Mesenchymal stem cell (in vitro differentiated cells and primary cell): ENCODE data around the gene HAGHL.

Source experiments
- DNase-seq: peaks from one replicate; pipeline ENCODE4 v3.0.0-alpha.2; 2013
- H2AFZ ChIP-seq: one replicate; pipeline ENCODE4 v1.6.1; 2013; ENCODE audit warnings: low read depth, mild to moderate bottlenecking, control low read depth, inconsistent platforms, low read length, moderate library complexity
- H2AK5ac ChIP-seq: 2 replicates; pipeline ENCODE4 v1.6.1; 2013; ENCODE audit warnings: low read length, moderate library complexity, mild to moderate bottlenecking, inconsistent platforms; ENCODE audit not compliant: severe bottlenecking
- H2BK120ac ChIP-seq: one replicate; pipeline ENCODE4 v1.6.1; 2013; ENCODE audit warnings: low read depth, mild to moderate bottlenecking, inconsistent platforms, low read length, moderate library complexity
- H2BK12ac ChIP-seq, 2 experiments: one replicate each; pipeline ENCODE4 v1.6.1; 2013; ENCODE audit warnings: inconsistent platforms in 2 of 2, low read length in 2 of 2, mild to moderate bottlenecking in 2 of 2, moderate library complexity in 2 of 2, control low read depth in 1 of 2
- H2BK15ac ChIP-seq: one replicate; pipeline ENCODE4 v1.6.1; 2013; ENCODE audit warnings: mild to moderate bottlenecking, low read depth, inconsistent platforms; ENCODE audit not compliant: poor library complexity, severe bottlenecking
- H2BK5ac ChIP-seq: 2 replicates; pipeline ENCODE4 v1.6.1; 2013; ENCODE audit warnings: low read depth, mild to moderate bottlenecking, low read length, control low read depth, inconsistent platforms; ENCODE audit not compliant: poor library complexity, severe bottlenecking
- H3K14ac ChIP-seq, 2 experiments: one replicate each; pipeline ENCODE4 v1.6.1; 2013; ENCODE audit warnings: inconsistent platforms in 2 of 2, low read length in 2 of 2, control low read depth in 1 of 2, mild to moderate bottlenecking in 1 of 2, moderate library complexity in 1 of 2
- H3K18ac ChIP-seq, 2 experiments: one replicate each; pipeline ENCODE4 v1.6.1; 2013; ENCODE audit warnings: inconsistent platforms in 2 of 2, low read length in 2 of 2, control low read depth in 1 of 2, low read depth in 1 of 2, mild to moderate bottlenecking in 1 of 2
- H3K23ac ChIP-seq, 2 experiments: one replicate each; pipeline ENCODE4 v1.6.1; 2013; ENCODE audit warnings: inconsistent platforms in 2 of 2, low read length in 2 of 2, mild to moderate bottlenecking in 2 of 2, moderate library complexity in 2 of 2, control low read depth in 1 of 2
- H3K27ac ChIP-seq: 2 replicates; pipeline ENCODE4 v1.5.1; 2013; ENCODE audit warnings: mild to moderate bottlenecking, moderate library complexity, low read length, control low read depth, inconsistent platforms; ENCODE audit not compliant: poor library complexity, severe bottlenecking
- H3K27me3 ChIP-seq, 2 experiments: 2 replicates each; pipeline versions ENCODE4 v1.6.1 to v1.7.0; 2013; ENCODE audit warnings: low read length in 2 of 2, mild to moderate bottlenecking in 2 of 2, moderate library complexity in 2 of 2, control low read depth in 1 of 2, inconsistent platforms in 1 of 2; ENCODE audit not compliant: control insufficient read depth in 1 of 2, insufficient read depth in 1 of 2
- H3K36me3 ChIP-seq, 2 experiments: 2 replicates each; pipeline versions ENCODE4 v1.6.1 to v1.7.0; 2013; ENCODE audit warnings: low read length in 2 of 2, control low read depth in 1 of 2, inconsistent platforms in 1 of 2, low read depth in 1 of 2, mild to moderate bottlenecking in 1 of 2; ENCODE audit not compliant: insufficient read depth in 2 of 2, control insufficient read depth in 1 of 2
- H3K4ac ChIP-seq, 2 experiments: one replicate each; pipeline ENCODE4 v1.6.1; 2013; ENCODE audit warnings: inconsistent platforms in 2 of 2, low read length in 2 of 2, mild to moderate bottlenecking in 2 of 2, moderate library complexity in 2 of 2, control low read depth in 1 of 2, low read depth in 1 of 2
- H3K4me1 ChIP-seq: 2 replicates; pipeline ENCODE4 v1.6.1; 2013; ENCODE audit warnings: low read depth, low read length, control low read depth; ENCODE audit not compliant: control insufficient read depth, insufficient read depth
- H3K4me2 ChIP-seq: 2 replicates; pipeline ENCODE4 v1.6.1; 2013; ENCODE audit warnings: low read length, mild to moderate bottlenecking, inconsistent platforms; ENCODE audit not compliant: poor library complexity, severe bottlenecking
- H3K4me3 ChIP-seq, 2 experiments: 2 replicates each; pipeline versions ENCODE4 v1.5.1 to v1.7.0; 2013; ENCODE audit warnings: low read length in 2 of 2, mild to moderate bottlenecking in 2 of 2, control low read depth in 1 of 2, low read depth in 1 of 2; ENCODE audit not compliant: insufficient read depth in 1 of 2
- H3K79me1 ChIP-seq: replicated peaks from 2 replicates; pipeline ENCODE4 v1.6.1; 2013; ENCODE audit warnings: mild to moderate bottlenecking, control low read depth, low read length, inconsistent platforms; ENCODE audit not compliant: poor library complexity, severe bottlenecking
- H3K9ac ChIP-seq: 2 replicates; pipeline ENCODE4 v1.7.0; 2013; ENCODE audit warnings: mild to moderate bottlenecking, low read length, moderate library complexity
- H3K9me3 ChIP-seq: 2 replicates; pipeline ENCODE4 v1.7.0; 2013; ENCODE audit warnings: mild to moderate bottlenecking, low read length; ENCODE audit not compliant: control insufficient read depth
- H4K8ac ChIP-seq: one replicate; pipeline ENCODE4 v1.6.1; 2013; ENCODE audit warnings: inconsistent platforms, mild to moderate bottlenecking, low read length, moderate library complexity
- H4K91ac ChIP-seq: one replicate; pipeline ENCODE4 v1.6.1; 2013; ENCODE audit warnings: mild to moderate bottlenecking, low read length, inconsistent platforms
- WGBS: methylation state at CpG from one replicate; pipeline ENCODE4 v1.1.7; 2013; ENCODE audit warnings: mixed read lengths; 5-methylcytosine and 5-hydroxymethylcytosine counted together

The HAGHL gene

GRCh38 chr16:724188-725040, 2.5 kb upstream of the HAGHL start:
- Histone ChIP-seq H3K23ac (no peak overlapping the region), H3K9me3 (no peaks in the 10 kb centered on the region), H3K18ac (no peak overlapping the region), H2BK5ac (no peak overlapping the region), H2BK15ac (no peak overlapping the region), H2BK12ac (no peak overlapping the region), H3K27ac (no peak overlapping the region), H3K4ac (no peak overlapping the region), H2AK5ac (no peak overlapping the region), H3K9ac (no peak overlapping the region), H3K14ac (no peak overlapping the region), H3K79me1 (peaks cover 12% of the 10 kb centered on the region), H3K36me3 (peaks cover 0 to 29% of the 10 kb centered on the region in 2 experiments), H4K91ac (no peak overlapping the region), H3K4me2 (no peak overlapping the region), H3K4me1 (peaks cover 59% of the 10 kb centered on the region), H3K27me3 (peaks cover 0 to 19% of the 10 kb centered on the region in 2 experiments), H4K8ac (no peak overlapping the region), H2AFZ (no peak overlapping the region), H3K4me3 (no peak overlapping the region), H2BK120ac (no peak overlapping the region)
- no peak for DNase-seq
- 85% methylated on average over 29 of the region's 29 CpGs for WGBS

DNA sequence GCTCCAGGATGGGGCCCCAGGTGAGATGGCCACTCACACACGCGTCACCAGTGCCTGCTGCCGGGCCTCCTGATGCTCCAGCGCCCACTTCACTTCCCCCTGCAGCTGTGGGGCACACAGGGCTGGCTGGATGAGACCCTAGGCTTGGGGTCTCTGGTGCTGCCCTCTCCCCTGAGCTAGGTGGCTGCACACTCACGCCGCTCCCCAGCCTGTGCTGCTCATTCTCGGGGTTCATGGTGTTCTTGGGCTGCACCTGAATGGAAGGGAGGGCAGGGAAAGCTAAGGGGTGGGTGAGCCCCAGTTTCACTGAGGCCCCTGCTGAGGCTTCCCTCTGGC, 1.9 kb upstream of the HAGHL start:
- H3K36me3 ChIP-seq, result peaks cover 0 to 35% of the 10 kb centered on the region in 2 experiments
- no peak overlapping the region for H2BK120ac ChIP-seq
- H2BK12ac ChIP-seq, result no peak overlapping the region
- H3K27ac ChIP-seq, result no peak overlapping the region
- peaks cover 9% of the 10 kb centered on the region for H3K79me1 ChIP-seq
- 97% methylated on average over 7 of the region's 7 CpGs for WGBS
- peaks cover 0 to 19% of the 10 kb centered on the region in 2 experiments for H3K27me3 ChIP-seq
- H3K9me3 ChIP-seq, result no peaks in the 10 kb centered on the region
- H2BK5ac ChIP-seq, result no peak overlapping the region
- no peak for DNase-seq
- H4K91ac ChIP-seq, result no peak overlapping the region
- H3K18ac ChIP-seq, result no peak overlapping the region
- no peak overlapping the region for H2AK5ac ChIP-seq
- H2BK15ac ChIP-seq, result no peak overlapping the region
- H4K8ac ChIP-seq, result no peak overlapping the region
- H3K23ac ChIP-seq, result no peak overlapping the region
- no peak overlapping the region for H3K9ac ChIP-seq
- H2AFZ ChIP-seq, result no peak overlapping the region
- no peak overlapping the region for H3K14ac ChIP-seq
- H3K4me3 ChIP-seq, result no peak overlapping the region
- H3K4ac ChIP-seq, result no peak overlapping the region
- peaks cover 53% of the 10 kb centered on the region for H3K4me1 ChIP-seq
- H3K4me2 ChIP-seq, result no peak overlapping the region

GRCh38 chr16:725463-726187, 1.3 kb upstream of the HAGHL start:
- Histone ChIP-seq H3K4me2 (no peak overlapping the region), H3K18ac (no peak overlapping the region), H2AK5ac (no peak overlapping the region), H2BK12ac (no peak overlapping the region), H2AFZ (peak overlapping the region; percentile 31), H2BK15ac (no peak overlapping the region), H3K4me3 (no peak overlapping the region), H3K27ac (no peak overlapping the region), H2BK5ac (no peak overlapping the region), H3K36me3 (peaks cover 0 to 41% of the 10 kb centered on the region in 2 experiments), H3K23ac (no peak overlapping the region), H4K8ac (no peak overlapping the region), H3K27me3 (peaks cover 0 to 19% of the 10 kb centered on the region in 2 experiments), H3K9me3 (no peaks in the 10 kb centered on the region), H3K14ac (no peak overlapping the region), H4K91ac (no peak overlapping the region), H3K4ac (no peak overlapping the region), H2BK120ac (no peak overlapping the region), H3K4me1 (peaks cover 48% of the 10 kb centered on the region), H3K79me1 (peaks cover 6% of the 10 kb centered on the region), H3K9ac (no peak overlapping the region)
- no peak for DNase-seq
- 88% methylated on average over 23 of the region's 23 CpGs for WGBS

- Histone ChIP-seq H3K4ac (peak overlapping the region in 1 of 2 experiments; percentile 70), H4K91ac (peak overlapping the region; percentile 64), H3K27me3 (peaks cover 0 to 19% of the 10 kb centered on the region in 2 experiments), H3K23ac (no peak overlapping the region), H2AK5ac (no peak overlapping the region), H3K18ac (peak overlapping the region; percentile 61 to 81), H3K14ac (no peak overlapping the region), H2BK120ac (no peak overlapping the region), H3K4me3 (no peak overlapping the region), H2AFZ (no peak overlapping the region), H3K9ac (no peak overlapping the region), H2BK12ac (peak overlapping the region in 1 of 2 experiments; percentile 90), H3K4me1 (peaks cover 49% of the 10 kb centered on the region), H3K9me3 (no peaks in the 10 kb centered on the region), H3K27ac (no peak overlapping the region), H3K79me1 (peaks cover 5% of the 10 kb centered on the region), H3K4me2 (no peak overlapping the region), H2BK15ac (peak overlapping the region; percentile 57), H4K8ac (peak overlapping the region; percentile 45), H2BK5ac (no peak overlapping the region), H3K36me3 (peaks cover 0 to 46% of the 10 kb centered on the region in 2 experiments)
- peak; percentile 36 for DNase-seq
- 38% methylated on average over 9 of the region's 9 CpGs for WGBS
These were observed 793 bp upstream of the HAGHL start for GRCh38 chr16:726188-726437.
